Keratinocyte (primary cell): ENCODE data around the gene DNMT3A.

Source experiments
- EZH2 ChIP-seq: IDR thresholded peaks from one replicate; pipeline ENCODE4 v1.6.1; 2012; ENCODE audit warnings: inconsistent platforms, mild to moderate bottlenecking, low read length, moderate library complexity
- TF ChIP-seq, protein P1 (sequence below), 3 experiments: IDR thresholded peaks in 1 of 3; conservative IDR thresholded peaks in 1 of 3; optimal IDR thresholded peaks in 1 of 3; 2 replicates in 2 of 3; 3 replicates in 1 of 3; pipeline versions ENCODE3 to v1.5.1; 2011; ENCODE audit warnings: low read length in 3 of 3, mild to moderate bottlenecking in 3 of 3, moderate library complexity in 2 of 3, control low read depth in 1 of 3, inconsistent platforms in 1 of 3; ENCODE audit not compliant: insufficient read depth in 2 of 3; ENCODE audit errors: extremely low read depth in 1 of 3

DNA sequence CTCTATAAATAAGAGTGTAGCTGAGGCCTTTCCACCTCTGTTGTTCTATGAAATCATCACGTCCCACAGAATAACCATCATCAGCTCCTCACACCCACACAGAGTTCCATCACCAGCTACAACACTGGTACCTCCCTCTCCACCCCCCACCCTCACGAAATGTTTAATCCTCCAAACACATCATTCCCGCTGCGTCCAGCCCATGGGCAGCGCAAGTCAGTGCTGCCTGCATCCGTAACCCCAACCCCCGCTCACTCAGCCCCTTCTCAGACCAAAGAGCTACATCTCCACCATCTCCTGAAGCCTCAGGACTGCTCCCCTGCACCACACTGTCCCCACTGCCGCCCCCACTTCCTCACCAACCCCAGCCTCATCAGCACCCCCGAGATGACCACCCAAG lies 19.4 kb downstream of the DNMT3A start:
- TF ChIP-seq, protein P1, sequence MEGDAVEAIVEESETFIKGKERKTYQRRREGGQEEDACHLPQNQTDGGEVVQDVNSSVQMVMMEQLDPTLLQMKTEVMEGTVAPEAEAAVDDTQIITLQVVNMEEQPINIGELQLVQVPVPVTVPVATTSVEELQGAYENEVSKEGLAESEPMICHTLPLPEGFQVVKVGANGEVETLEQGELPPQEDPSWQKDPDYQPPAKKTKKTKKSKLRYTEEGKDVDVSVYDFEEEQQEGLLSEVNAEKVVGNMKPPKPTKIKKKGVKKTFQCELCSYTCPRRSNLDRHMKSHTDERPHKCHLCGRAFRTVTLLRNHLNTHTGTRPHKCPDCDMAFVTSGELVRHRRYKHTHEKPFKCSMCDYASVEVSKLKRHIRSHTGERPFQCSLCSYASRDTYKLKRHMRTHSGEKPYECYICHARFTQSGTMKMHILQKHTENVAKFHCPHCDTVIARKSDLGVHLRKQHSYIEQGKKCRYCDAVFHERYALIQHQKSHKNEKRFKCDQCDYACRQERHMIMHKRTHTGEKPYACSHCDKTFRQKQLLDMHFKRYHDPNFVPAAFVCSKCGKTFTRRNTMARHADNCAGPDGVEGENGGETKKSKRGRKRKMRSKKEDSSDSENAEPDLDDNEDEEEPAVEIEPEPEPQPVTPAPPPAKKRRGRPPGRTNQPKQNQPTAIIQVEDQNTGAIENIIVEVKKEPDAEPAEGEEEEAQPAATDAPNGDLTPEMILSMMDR (optimal IDR thresholded peaks at IDR 0.05 in 1 of 3, IDR thresholded peaks at IDR 0.05 in 1 of 3, conservative IDR thresholded peaks at IDR 0.05 in 1 of 3; ENCODE audit: extremely low read depth in 1 of 3, insufficient read depth in 2 of 3, low read length in 3 of 3): no peak
- no peak for TF ChIP-seq EZH2
